Renal cortical epithelial cell (primary cell): ENCODE measurements around the gene CDC26. TPM values are rescaled to one million over a fixed set of nuclear protein-coding genes. Genes with fewer than 3 reads are reported as not detected.
"Not testable (repeated sequence)": the region's sequence is repeated elsewhere in the genome, so short reads cannot be mapped to it uniquely, and the experiment has no call there.

Experiments
- DNase-seq: peaks from one replicate; pipeline ENCODE4 v3.0.0-alpha.2; 2011; ENCODE audit warnings: low read depth
- total RNA-seq: library from RNA; depleted of rRNA; stranded (reverse); fragments of >200 nt; gene quantifications from 2 replicates; pipeline ENCODE4 v1.2.3, GENCODE V29; 2014

CDC26 gene
- 43.4 and 51.7 TPM in 2 replicates for total RNA-seq

- peak; percentile 97 for DNase-seq
Measured at GRCh38 chr9:113275157-113276131, at the start of gene CDC26, which contains the start of gene PRPF4. TSS of gene CDC26 (minus strand) at chr9:113275572. CDS start at chr9:113272507, 3,065 bp downstream. TSS of gene PRPF4 (plus strand) at chr9:113275658. CDS start at chr9:113275744, 86 bp downstream.

DNA sequence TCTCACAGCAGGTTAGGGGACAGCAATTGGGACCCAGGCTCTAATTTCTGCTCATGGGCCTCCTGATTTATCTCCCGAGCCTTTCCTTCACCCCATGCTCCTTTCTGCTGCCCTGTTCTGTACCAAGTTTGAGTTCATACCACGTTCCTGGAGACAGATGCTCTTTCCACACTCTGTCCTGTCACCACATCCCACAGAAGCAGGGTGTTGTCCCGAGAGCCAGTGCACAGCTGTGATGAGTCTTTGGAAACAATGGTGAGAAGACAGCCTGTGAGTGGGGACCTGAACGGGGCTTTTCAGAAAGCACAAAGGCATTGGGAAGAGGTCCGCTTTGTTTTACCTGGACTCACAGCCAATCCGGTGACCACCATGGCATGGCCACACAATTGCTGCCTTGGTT is 47.3 kb upstream of the CDC26 start:
- DNase-seq, result no peak

- DNase-seq, result no peak
Measured at GRCh38 chr9:113320051-113320450, 44.7 kb upstream of the CDC26 start.

- DNase-seq, result no peak
Measured at GRCh38 chr9:113319054-113319453, 43.7 kb upstream of the CDC26 start.

DNA sequence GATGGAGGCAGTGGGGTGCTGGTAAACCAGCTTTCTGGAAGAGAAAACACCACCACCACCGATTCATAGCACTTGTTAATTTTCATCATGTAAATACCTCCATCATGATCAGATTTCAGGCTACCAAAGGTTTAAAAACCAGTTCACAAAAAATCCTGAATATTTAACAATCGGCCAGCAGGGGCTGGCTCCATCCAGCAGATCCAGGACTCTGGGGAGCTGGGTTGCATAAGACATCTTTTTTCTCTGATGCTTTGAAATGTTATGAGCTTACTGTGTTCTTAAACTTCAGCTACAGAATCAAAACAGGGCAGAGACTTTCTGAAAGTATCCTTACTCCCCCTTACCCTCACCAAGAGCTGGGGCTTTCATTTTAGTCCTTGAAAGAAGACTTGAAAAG is 42.4 kb upstream of the CDC26 start:
- DNase-seq, result no peak

- no peak for DNase-seq
Measured at GRCh38 chr9:113316030-113316429, 40.7 kb upstream of the CDC26 start.

DNA sequence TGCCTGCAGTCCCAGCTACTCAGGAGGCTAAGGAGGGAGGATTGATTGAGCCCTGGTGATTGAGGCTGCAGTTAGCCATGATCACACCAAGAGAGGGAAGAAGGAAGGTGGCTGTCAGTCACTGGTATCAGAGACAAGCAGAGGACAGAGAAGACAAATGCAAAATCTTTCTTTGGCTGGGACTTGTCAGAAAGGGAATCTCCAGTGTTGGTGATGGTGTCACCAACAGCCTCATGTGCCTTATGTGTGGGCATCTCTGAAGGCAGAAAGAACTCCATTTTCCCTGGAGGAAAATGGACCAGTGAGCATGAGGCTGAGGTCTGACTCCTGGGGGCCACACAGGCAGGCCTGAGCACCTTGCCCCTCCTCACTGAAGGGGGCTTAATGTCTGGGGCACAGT is 39.9 kb upstream of the CDC26 start:
- no peak for DNase-seq

- no peak for DNase-seq
Measured at GRCh38 chr9:113313261-113313660, 37.9 kb upstream of the CDC26 start.

GRCh38 chr9:113311961-113312360 is 36.6 kb upstream of the CDC26 start:
- no peak for DNase-seq

DNA sequence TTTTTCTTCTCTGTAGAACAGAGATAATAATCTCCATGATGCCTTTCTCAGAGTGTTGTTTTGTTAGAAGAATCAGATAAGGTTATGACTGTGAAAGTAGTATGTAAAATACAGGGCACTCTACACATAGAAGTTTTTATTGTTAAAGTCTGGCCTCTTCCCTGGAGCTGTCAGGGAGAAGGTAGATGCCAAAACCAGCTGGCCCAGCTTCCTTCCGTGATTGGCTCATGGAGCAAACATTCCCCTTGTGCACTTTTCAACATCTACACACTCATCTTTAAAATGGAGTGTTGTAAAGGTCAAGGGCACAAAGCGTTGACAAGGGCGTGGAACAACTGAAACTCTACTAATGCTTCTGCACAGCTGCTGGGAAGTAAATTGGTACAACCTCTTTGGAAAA is 35.2 kb upstream of the CDC26 start:
- DNase-seq, result no peak

DNA sequence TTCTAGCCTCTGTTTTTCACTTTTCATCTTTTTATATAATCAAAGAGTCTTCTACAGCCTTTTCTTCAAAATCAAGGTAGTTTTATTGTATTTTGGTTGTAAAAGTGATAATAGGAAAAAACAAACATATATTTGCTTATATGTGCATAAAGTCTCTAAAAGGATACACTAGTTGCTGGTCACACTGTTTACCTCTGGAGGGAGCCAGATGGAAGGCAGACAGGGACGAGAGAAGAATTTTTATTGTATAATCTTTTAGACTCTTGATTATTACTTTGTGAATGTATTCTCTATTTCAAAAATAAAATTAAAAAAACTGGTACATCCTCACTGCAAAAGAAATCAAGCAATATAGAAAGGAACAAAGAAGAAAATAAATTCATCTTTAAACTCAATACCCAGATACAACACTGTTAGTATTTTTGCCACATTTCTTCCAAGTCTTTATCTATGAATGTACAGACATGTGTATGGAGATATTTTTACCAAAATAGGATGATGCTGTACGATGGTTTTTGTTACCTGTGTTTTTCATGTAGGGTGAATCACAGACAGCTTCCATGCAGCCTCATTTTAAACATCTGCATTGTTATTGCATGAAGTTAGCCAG is 33.9 kb upstream of the CDC26 start:
- DNase-seq, result peak; percentile 40

DNA sequence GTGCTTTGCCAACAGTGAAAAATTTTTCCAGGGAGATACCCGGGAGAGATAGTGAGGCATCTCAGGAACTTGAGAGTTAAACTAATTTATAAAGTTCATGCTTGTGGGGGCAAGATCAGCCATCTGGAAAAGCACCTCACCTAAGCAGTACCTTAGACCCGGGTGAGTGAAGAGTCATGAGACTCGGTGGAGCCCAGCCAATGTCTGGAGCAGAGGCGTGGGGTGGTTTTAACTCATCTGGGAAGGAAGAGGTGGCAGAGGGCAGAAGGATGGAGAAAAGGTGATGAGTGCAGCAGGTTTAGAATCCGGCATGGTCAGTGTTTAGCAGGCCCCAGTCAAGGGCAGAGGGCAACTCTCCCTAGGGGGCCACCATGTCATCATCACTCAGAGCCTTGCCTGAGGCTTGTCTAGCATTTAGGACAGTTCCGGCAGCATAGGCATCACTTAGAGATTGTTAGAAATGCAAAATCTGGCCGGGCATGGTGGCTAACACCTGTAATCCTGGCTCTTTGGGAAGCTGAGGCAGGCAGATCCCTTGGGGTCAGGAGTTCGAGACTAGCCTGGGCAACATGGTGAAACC is 32.1 kb upstream of the CDC26 start:
- DNase-seq, result peak; percentile 41

GRCh38 chr9:113306566-113306965 is 31.2 kb upstream of the CDC26 start:
- no peak for DNase-seq

GRCh38 chr9:113302792-113303418 is 27.5 kb upstream of the CDC26 start, which contains the start of gene RNF183:
TSS of gene RNF183 (minus strand) at chr9:113303376. CDS start at chr9:113298184, 5,192 bp downstream.
- peak; percentile 87 for DNase-seq

DNA sequence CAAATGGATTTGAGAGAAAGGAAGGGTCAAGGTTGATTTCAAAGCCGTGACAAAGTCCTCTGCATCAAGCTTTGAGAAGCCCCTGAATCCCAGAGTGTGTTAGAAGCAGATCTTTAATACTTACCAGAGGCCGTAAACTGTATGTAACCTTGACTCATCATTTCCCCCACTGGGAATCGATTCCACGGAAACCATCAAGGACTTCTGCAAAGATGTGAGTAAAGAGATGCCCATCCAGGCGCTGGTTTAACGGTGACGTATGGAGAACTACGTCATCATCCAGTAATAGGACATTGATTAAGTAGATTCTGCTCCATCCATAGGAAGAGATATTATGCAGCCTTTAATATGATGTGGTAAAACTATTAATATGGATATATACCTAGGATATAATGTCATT is 26.2 kb upstream of the CDC26 start:
- DNase-seq, result no peak

- peak; percentile 35 for DNase-seq
Measured at GRCh38 chr9:113299800-113300292, 24.5 kb upstream of the CDC26 start.

DNA sequence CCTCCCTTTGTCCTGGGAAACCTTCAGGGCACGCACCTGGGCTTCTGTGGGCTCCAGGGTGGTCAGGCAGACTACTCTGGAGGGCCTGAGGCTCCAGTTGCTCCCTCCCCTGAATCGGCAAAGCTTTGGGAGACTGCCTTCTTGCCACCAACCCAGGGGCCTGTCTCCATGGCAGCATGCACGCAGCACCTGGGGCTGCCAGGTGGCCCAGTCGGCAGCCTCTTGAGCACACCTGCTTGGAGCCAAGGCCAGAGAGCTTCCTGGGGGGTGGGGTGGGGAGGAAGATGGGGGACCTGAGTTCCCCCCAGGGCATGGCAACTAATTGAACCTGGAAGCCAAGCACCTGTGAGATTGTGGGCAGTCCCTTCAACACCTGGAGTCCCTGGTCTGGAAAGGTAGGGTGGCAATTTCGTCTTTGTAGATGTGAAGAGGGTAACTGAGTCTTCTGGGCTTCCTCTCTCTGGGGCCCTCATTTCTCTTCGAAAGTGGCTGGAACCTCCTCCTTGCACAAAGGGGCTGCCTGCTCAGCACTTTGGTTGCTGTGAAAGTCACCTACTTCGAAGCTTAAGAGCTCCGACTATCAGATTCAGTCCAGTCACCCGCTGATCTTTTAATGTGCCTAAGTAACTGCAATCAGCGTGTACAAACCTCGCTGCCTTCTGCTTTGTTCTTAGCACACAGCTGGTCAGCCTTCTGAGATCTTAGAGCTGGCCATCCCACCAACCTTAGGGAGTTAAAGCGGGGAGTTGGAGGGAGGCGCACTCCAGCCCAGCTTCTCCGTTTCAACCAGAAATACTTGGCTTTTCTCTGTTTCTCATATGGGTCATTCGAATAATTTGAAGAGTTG is 23.8 kb upstream of the CDC26 start:
- no peak for DNase-seq

DNA sequence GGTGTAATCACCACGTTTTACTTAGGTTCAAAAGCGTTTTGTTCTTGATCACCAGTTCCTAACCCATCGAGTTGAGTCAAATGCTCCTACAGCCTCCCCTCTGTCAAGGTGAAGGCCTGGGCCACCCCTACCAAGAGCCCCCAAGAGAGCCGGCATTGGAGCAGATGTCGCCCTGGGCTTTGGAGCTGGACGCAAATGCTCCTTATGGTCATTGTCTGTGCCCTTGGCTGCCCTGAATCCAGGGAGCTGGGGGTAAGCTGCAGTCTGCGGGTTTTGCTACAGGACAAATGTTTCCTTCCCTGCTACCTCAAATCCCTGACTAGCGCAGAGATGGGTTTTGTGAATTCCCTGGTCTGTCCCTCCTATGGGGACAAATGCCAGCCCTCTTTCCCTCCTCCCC is 22.9 kb upstream of the CDC26 start:
- no peak for DNase-seq

DNA sequence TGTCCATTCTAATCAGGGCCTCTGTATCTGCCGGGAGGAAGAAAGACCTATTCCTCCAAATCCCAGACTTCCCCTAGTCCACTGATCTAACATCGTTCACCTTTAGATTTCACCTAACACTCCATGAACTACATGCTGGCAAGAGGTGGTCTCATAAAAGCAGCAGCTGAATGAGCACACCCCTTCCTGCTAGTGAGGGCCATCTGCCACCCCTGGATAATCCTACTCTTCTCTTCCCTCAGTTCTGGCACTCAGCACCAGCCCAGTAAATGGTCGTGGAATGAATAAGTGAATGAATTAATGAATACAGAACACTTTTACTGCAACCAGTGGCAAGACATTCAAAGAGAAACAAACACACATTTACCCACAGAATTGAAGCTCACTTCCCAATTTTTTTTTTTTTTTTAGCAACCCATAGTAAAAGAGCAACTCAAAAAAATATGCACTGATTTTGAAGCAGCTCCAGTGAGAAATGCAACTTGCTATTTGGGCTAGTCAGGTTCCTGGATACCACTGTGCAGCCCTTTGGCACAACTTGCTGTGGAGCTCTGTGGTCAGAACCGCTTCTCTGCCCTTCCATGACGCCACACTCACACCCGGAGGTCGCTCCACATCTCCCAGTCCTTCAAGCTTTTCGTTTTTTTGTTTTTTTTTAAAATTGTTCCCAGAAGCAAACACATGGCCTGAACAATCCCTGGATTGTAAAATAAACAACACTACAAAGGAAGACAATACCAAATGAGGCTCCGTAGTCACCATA is 21.6 kb upstream of the CDC26 start:
- no peak for DNase-seq

DNA sequence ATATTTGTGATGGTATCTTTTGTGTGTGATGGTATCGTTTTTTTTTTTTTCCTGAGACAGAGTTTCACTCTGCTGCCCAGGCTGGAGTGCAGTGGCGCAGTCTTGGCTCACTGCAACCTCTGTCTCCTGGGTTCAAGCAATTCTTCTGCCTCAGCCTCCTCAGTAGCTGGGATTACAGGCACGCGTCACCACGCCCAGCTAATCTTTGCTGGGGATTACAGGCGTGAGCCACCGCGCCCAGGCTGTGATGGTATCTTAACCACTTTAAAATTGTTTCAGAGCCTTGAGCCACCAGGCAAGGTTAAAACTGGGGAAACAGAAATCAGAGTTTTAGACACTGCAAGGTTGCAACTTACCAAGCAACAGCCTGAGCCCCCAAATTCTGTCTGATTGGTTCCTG is 20.9 kb upstream of the CDC26 start:
- not testable (repeated sequence) for DNase-seq
